ENCODE measurements around the gene PPM1E.

DNA sequence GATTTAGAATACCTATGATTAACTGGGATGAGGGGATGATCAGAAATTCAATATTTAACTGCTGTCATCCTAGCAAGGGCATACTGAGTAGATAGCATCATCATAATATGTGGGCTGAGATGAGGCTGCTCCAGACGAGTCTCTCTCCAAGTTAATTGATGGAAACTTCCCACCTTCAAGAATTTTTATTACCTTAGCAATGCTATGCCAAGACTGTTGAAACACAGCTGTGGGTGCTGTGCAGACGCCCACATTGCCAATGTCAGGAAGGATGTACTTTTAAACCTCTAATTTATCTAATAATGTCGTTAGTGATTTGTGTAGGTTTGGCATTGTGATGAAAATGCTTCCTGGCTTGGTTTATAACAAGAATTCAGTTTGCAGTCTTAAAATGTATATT, 180.6 kb downstream of the PPM1E start:
- TF ChIP-seq ZFP30 (CRISPR knock-in tag; IDR thresholded peaks at IDR 0.05) (no peak), ARNTL (CRISPR knock-in tag; IDR thresholded peaks at IDR 0.05; ENCODE audit: borderline replicate concordance, low read depth) (no peak), TCF4 (CRISPR knock-in tag; IDR thresholded peaks at IDR 0.05; ENCODE audit: borderline replicate concordance) (no peak), ZNF565 (CRISPR knock-in tag; conservative IDR thresholded peaks at IDR 0.05; ENCODE audit: low read depth) (no peak), PPARA (CRISPR knock-in tag; IDR thresholded peaks at IDR 0.05; ENCODE audit: borderline replicate concordance) (no peak), RARB (CRISPR knock-in tag; IDR thresholded peaks at IDR 0.05) (no peak), TOX (CRISPR knock-in tag; IDR thresholded peaks at IDR 0.05; ENCODE audit: borderline replicate concordance) (no peak), GLIS3 (CRISPR knock-in tag; IDR thresholded peaks at IDR 0.05) (no peak), ZFP3 (CRISPR knock-in tag; IDR thresholded peaks at IDR 0.05) (no peak), ZNF70 (CRISPR knock-in tag; IDR thresholded peaks at IDR 0.05) (no peak)
- TF ChIP-seq, protein P1, sequence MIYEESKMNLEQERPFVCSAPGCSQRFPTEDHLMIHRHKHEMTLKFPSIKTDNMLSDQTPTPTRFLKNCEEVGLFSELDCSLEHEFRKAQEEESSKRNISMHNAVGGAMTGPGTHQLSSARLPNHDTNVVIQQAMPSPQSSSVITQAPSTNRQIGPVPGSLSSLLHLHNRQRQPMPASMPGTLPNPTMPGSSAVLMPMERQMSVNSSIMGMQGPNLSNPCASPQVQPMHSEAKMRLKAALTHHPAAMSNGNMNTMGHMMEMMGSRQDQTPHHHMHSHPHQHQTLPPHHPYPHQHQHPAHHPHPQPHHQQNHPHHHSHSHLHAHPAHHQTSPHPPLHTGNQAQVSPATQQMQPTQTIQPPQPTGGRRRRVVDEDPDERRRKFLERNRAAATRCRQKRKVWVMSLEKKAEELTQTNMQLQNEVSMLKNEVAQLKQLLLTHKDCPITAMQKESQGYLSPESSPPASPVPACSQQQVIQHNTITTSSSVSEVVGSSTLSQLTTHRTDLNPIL (CRISPR knock-in tag; IDR thresholded peaks at IDR 0.05; ENCODE audit: low read depth), result no peak
- TF ChIP-seq, protein P2, sequence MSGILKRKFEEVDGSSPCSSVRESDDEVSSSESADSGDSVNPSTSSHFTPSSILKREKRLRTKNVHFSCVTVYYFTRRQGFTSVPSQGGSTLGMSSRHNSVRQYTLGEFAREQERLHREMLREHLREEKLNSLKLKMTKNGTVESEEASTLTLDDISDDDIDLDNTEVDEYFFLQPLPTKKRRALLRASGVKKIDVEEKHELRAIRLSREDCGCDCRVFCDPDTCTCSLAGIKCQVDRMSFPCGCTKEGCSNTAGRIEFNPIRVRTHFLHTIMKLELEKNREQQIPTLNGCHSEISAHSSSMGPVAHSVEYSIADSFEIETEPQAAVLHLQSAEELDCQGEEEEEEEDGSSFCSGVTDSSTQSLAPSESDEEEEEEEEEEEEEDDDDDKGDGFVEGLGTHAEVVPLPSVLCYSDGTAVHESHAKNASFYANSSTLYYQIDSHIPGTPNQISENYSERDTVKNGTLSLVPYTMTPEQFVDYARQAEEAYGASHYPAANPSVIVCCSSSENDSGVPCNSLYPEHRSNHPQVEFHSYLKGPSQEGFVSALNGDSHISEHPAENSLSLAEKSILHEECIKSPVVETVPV (CRISPR knock-in tag; IDR thresholded peaks at IDR 0.05), result no peak
- TF ChIP-seq, protein P3, sequence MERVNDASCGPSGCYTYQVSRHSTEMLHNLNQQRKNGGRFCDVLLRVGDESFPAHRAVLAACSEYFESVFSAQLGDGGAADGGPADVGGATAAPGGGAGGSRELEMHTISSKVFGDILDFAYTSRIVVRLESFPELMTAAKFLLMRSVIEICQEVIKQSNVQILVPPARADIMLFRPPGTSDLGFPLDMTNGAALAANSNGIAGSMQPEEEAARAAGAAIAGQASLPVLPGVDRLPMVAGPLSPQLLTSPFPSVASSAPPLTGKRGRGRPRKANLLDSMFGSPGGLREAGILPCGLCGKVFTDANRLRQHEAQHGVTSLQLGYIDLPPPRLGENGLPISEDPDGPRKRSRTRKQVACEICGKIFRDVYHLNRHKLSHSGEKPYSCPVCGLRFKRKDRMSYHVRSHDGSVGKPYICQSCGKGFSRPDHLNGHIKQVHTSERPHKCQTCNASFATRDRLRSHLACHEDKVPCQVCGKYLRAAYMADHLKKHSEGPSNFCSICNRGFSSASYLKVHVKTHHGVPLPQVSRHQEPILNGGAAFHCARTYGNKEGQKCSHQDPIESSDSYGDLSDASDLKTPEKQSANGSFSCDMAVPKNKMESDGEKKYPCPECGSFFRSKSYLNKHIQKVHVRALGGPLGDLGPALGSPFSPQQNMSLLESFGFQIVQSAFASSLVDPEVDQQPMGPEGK (CRISPR knock-in tag; IDR thresholded peaks at IDR 0.05; ENCODE audit: borderline replicate concordance), result no peak
